OCI-LY3 (cell line): ENCODE results near the gene CRIM1.
A peak's percentile ranks its signal among the peaks of the same experiment; 100 is the strongest.

ENCODE experiments used
- H2AFZ ChIP-seq: fragments of 200-600, 300-600 bp; shearing (Covaris generic); 2 replicates; pipeline ENCODE4 v1.6.0; 2014; ENCODE audit warnings: antibody characterized with exemption, low read depth, low read length
- H3K27ac ChIP-seq: fragments of 200-600, 300-600 bp; sonication (generic); 2 replicates; pipeline ENCODE4 v1.5.1; 2014; ENCODE audit warnings: mild to moderate bottlenecking, low read length, moderate library complexity, mixed read lengths
- H3K27me3 ChIP-seq: fragments of 200-600, 300-600 bp; sonication (generic); 2 replicates; pipeline ENCODE4 v1.6.1; 2014; ENCODE audit warnings: low read depth, low read length, mixed read lengths
- H3K36me3 ChIP-seq: fragments of 200-600, 300-600 bp; sonication (generic); replicated peaks from 2 replicates; pipeline ENCODE3; 2014; ENCODE audit warnings: low read depth, low read length, mixed read lengths
- H3K4me1 ChIP-seq: fragments of 300-600, 200-600 bp; sonication (generic); 2 replicates; pipeline ENCODE4 v1.6.1; 2014; ENCODE audit warnings: low read length, mixed read lengths
- H3K4me2 ChIP-seq: fragments of 200-600, 300-600 bp; sonication (generic); 2 replicates; pipeline ENCODE4 v1.6.1; 2014; ENCODE audit warnings: low read length, mixed read lengths
- H3K4me3 ChIP-seq: fragments of 300-600, 200-600 bp; sonication (generic); 2 replicates; pipeline ENCODE4 v1.5.1; 2014; ENCODE audit warnings: antibody characterized with exemption, mild to moderate bottlenecking, low read length, moderate library complexity
- H3K79me2 ChIP-seq: fragments of 300-600, 200-600 bp; shearing (Covaris generic); 2 replicates; pipeline ENCODE4 v1.6.1; 2014; ENCODE audit warnings: mild to moderate bottlenecking, low read length, mixed read lengths
- H3K9ac ChIP-seq: fragments of 300-600, 200-600 bp; shearing (Covaris generic); 2 replicates; pipeline ENCODE4 v1.6.0; 2014; ENCODE audit warnings: mild to moderate bottlenecking, low read length, moderate library complexity
- H3K9me3 ChIP-seq: fragments of 200-600, 300-600 bp; shearing (Covaris generic); 2 replicates; pipeline ENCODE4 v1.6.1; 2014; ENCODE audit warnings: low read length, mixed read lengths; ENCODE audit not compliant: insufficient read depth
- H4K20me1 ChIP-seq: fragments of 200-600, 300-600 bp; sonication (generic); 2 replicates; pipeline ENCODE4 v1.6.1; 2016; ENCODE audit warnings: low read length, mixed read lengths; ENCODE audit not compliant: insufficient read depth
- EZH2phosphoT487 ChIP-seq: fragments of 200-600 bp; shearing (Covaris generic); IDR thresholded peaks from 2 replicates; pipeline ENCODE4 v1.6.1; 2018; ENCODE audit warnings: antibody characterized with exemption, mixed run types, low read depth
- TF ChIP-seq, protein P1 (sequence below): fragments of 200-600, 300-600 bp; sonication (generic); IDR thresholded peaks from 2 replicates; pipeline ENCODE4 v1.5.1; 2014; ENCODE audit warnings: antibody characterized with exemption, low read length, low read depth

Gene CRIM1

DNA sequence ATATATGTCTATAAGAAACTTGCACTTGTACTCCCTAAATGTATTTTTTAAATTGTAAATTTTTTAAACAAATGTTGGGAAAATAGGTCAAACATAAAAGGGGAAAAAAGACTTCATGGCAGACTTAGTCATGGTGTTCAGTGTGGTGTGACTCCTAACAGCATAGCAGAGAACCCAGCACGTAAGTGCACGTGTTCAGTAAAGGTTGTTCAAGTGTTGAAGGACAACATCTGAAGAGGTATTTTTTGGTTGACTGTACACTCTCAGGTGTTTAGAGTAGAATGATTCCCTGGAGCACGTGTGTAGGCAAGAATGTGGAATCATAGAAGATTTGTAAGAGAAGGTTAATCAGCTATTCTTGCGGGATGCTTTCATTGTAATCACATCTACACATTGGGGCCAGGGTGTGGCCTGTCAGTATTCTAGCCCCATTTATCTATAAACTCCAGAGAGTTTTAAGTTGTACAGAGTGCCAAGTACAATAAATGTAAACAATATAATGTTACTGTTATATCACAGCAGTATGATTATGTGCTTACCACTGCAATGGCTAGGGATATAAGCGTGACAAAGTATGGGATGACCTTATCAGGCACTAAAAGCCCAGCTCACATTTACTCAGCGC is 106.8 kb downstream of the CRIM1 start:
- no peak overlapping the region for H2AFZ ChIP-seq
- H3K9me3 ChIP-seq = no peaks in the 10 kb centered on the region
- TF ChIP-seq, protein P1, sequence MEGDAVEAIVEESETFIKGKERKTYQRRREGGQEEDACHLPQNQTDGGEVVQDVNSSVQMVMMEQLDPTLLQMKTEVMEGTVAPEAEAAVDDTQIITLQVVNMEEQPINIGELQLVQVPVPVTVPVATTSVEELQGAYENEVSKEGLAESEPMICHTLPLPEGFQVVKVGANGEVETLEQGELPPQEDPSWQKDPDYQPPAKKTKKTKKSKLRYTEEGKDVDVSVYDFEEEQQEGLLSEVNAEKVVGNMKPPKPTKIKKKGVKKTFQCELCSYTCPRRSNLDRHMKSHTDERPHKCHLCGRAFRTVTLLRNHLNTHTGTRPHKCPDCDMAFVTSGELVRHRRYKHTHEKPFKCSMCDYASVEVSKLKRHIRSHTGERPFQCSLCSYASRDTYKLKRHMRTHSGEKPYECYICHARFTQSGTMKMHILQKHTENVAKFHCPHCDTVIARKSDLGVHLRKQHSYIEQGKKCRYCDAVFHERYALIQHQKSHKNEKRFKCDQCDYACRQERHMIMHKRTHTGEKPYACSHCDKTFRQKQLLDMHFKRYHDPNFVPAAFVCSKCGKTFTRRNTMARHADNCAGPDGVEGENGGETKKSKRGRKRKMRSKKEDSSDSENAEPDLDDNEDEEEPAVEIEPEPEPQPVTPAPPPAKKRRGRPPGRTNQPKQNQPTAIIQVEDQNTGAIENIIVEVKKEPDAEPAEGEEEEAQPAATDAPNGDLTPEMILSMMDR = no peak
- TF ChIP-seq EZH2phosphoT487 = no peak
- H3K4me2 ChIP-seq = no peak overlapping the region
- H3K4me1 ChIP-seq = peaks cover 10% of the 10 kb centered on the region
- no peak overlapping the region for H3K4me3 ChIP-seq
- H3K27me3 ChIP-seq = peaks cover 37% of the 10 kb centered on the region
- H3K9ac ChIP-seq = no peak overlapping the region
- no peaks in the 10 kb centered on the region for H3K79me2 ChIP-seq
- no peaks in the 10 kb centered on the region for H3K36me3 ChIP-seq
- no peaks in the 10 kb centered on the region for H4K20me1 ChIP-seq
- H3K27ac ChIP-seq = no peak overlapping the region

GRCh38 chr2:36463365-36463764 is 107.8 kb downstream of the CRIM1 start:
- H2AFZ ChIP-seq = no peak overlapping the region
- no peaks in the 10 kb centered on the region for H3K79me2 ChIP-seq
- no peak overlapping the region for H3K4me2 ChIP-seq
- peaks cover 10% of the 10 kb centered on the region for H3K4me1 ChIP-seq
- no peak overlapping the region for H3K4me3 ChIP-seq
- no peak overlapping the region for H3K27ac ChIP-seq
- no peaks in the 10 kb centered on the region for H3K36me3 ChIP-seq
- H3K9ac ChIP-seq = no peak overlapping the region
- no peak for TF ChIP-seq EZH2phosphoT487
- H3K9me3 ChIP-seq = no peaks in the 10 kb centered on the region
- H4K20me1 ChIP-seq = no peaks in the 10 kb centered on the region
- peaks cover 30% of the 10 kb centered on the region for H3K27me3 ChIP-seq

DNA sequence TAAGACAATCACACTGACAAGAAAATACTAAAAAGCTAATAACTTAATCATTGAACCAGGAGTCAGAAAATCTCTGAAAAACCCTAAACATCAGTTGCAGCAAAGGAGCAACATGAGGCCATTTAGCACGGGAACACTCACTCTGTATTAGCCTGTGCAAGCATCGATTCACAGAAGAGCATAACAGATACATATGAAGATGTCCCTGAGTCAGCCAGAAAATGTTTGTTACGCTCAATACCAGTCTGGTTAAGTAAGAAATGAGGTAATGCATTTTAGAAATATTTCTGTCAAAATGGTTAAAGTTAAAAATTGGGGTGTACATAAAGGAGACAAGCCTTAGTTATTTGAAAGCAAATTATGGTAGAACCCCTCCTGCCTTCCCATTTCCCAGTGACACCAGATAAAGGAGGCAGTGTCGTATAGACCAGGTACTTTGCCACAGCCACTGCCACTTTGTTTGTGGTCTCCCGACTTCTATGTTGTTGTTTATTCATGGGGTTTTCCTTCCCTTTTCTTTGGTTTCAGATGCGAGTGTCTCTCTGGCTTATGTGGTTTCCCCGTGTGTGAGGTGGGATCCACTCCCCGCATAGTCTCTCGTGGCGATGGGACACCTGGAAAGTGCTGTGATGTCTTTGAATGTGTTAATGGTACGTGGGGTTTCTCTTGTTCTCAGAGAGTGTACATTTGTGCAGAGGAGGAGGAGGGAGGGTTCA is 108.6 kb downstream of the CRIM1 start:
- H2AFZ ChIP-seq = no peak overlapping the region
- H4K20me1 ChIP-seq = no peaks in the 10 kb centered on the region
- H3K4me2 ChIP-seq = no peak overlapping the region
- H3K36me3 ChIP-seq = no peaks in the 10 kb centered on the region
- H3K9me3 ChIP-seq = no peaks in the 10 kb centered on the region
- no peak overlapping the region for H3K27ac ChIP-seq
- no peak overlapping the region for H3K9ac ChIP-seq
- H3K27me3 ChIP-seq = peaks cover 30% of the 10 kb centered on the region
- H3K79me2 ChIP-seq = no peaks in the 10 kb centered on the region
- no peak overlapping the region for H3K4me3 ChIP-seq
- peaks cover 10% of the 10 kb centered on the region for H3K4me1 ChIP-seq
- TF ChIP-seq, protein P1 = no peak
- no peak for TF ChIP-seq EZH2phosphoT487

GRCh38 chr2:36466135-36466534 is 110.6 kb downstream of the CRIM1 start:
- peaks cover 22% of the 10 kb centered on the region for H3K27me3 ChIP-seq
- H3K27ac ChIP-seq = no peak overlapping the region
- TF ChIP-seq, protein P1 = no peak
- no peak for TF ChIP-seq EZH2phosphoT487
- peak overlapping the region; percentile 3; the same call in 1 of the 2 replicates for H3K4me2 ChIP-seq
- no peaks in the 10 kb centered on the region for H4K20me1 ChIP-seq
- no peak overlapping the region for H2AFZ ChIP-seq
- H3K9me3 ChIP-seq = no peaks in the 10 kb centered on the region
- H3K36me3 ChIP-seq = no peaks in the 10 kb centered on the region
- H3K4me1 ChIP-seq = peaks cover 10% of the 10 kb centered on the region
- H3K9ac ChIP-seq = no peak overlapping the region
- H3K79me2 ChIP-seq = no peaks in the 10 kb centered on the region
- H3K4me3 ChIP-seq = no peak overlapping the region
